WTC11 (cell line): ENCODE results near the gene CD96.

ENCODE experiments used
- CTCF ChIP-seq: fragments of 200-600 bp; IDR thresholded peaks from 2 replicates; pipeline ENCODE4 v1.8.0; 2022; ENCODE audit warnings: antibody characterized with exemption
- PREB ChIP-seq: sonication (generic); formaldehyde crosslinking; IDR thresholded peaks from 2 replicates; pipeline ENCODE4 v1.8.1; 2022; ENCODE audit warnings: mild to moderate bottlenecking, missing genetic modification reagents, moderate library complexity, borderline replicate concordance

- TF ChIP-seq CTCF (no peak), PREB (CRISPR knock-in tag) (no peak)
Measured at GRCh38 chr3:111609700-111610099, 67.7 kb downstream of the CD96 start.
